SK-N-MC (cell line): ENCODE results near the gene DCHS2.

ENCODE experiments used
- DNase-seq: peaks from one replicate; pipeline ENCODE4 v3.0.0-alpha.2; 2011; ENCODE audit warnings: low read depth, low spot score
- H3K27ac ChIP-seq: fragments of 200-600 bp; sonication (generic); 2 replicates; pipeline ENCODE4 v1.5.1; 2016; ENCODE audit warnings: mixed run types
- H3K36me3 ChIP-seq: fragments of 200-600 bp; sonication (generic); 2 replicates; pipeline ENCODE4 v1.6.1; 2017; ENCODE audit warnings: antibody characterized with exemption, low read length, mixed read lengths; ENCODE audit not compliant: insufficient read depth
- H3K4me3 ChIP-seq: fragments of 200-600 bp; sonication (generic); 2 replicates; pipeline ENCODE4 v1.5.1; 2016
- H3K9ac ChIP-seq: fragments of 200-600 bp; sonication (generic); 2 replicates; pipeline ENCODE4 v1.8.0; 2017; ENCODE audit warnings: mixed run types, mixed read lengths; ENCODE audit not compliant: insufficient read length
- H3K9me3 ChIP-seq: fragments of 200-600 bp; sonication (generic); 2 replicates; pipeline ENCODE4 v1.6.1; 2017; ENCODE audit warnings: low read depth, mild to moderate bottlenecking, antibody characterized with exemption, low read length, moderate library complexity, mixed read lengths
- EZH2 ChIP-seq: fragments of 200-600 bp; sonication (generic); IDR thresholded peaks from one replicate; pipeline ENCODE4 v1.6.1; 2017; ENCODE audit warnings: antibody characterized with exemption
- FOXP2 ChIP-seq: optimal IDR thresholded peaks from 2 replicates; pipeline ENCODE3; 2011; ENCODE audit warnings: mild to moderate bottlenecking, moderate library complexity; ENCODE audit not compliant: insufficient read depth; ENCODE audit errors: extremely low read length, control extremely low read depth
- POLR2AphosphoS5 ChIP-seq: IDR thresholded peaks from 2 replicates; pipeline ENCODE4 v1.6.1; 2012; ENCODE audit warnings: mild to moderate bottlenecking, low read depth, low read length, borderline replicate concordance

Gene DCHS2

DNA sequence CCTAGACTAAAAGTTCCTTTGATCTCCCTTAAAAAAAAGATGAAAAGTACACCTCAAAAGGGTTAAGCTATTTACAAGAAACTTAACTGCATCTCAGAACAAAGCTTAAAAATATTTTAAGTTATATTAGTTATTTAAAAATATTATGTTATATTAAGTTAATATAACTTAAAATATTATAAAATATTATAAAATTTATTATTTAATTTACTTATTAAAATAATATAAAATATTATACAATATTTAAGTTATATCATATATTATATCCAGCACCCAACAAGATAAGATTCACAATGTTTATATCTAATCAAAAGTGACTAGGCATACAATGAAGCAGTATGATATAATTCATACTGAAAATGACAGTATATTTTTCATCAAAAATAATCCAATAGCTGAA lies 296.9 kb downstream of the DCHS2 start:
- no peak for DNase-seq
- TF ChIP-seq EZH2 (no peak), FOXP2 (no peak), POLR2AphosphoS5 (no peak)

DNA sequence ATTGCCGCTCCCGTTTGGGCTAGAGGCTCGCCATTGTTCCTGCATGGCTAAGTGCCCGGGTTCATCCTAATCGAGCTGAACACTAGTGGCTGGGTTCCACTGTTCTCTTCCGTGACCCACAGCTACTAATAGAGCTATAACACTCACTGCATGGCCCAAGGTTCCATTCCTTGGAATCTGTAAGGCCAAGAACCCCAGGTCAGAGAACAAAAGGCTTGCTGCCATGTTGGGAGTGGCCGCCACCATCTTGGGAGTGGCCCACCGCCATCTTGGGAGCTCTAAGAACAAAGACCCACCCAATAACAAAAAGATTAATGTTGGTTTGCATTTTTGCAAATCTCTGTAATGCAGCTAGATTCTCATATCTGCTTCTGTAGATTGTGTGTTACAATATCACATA lies 299.0 kb downstream of the DCHS2 start:
- Histone ChIP-seq H3K27ac (no peak overlapping the region), H3K9ac (no peak overlapping the region), H3K4me3 (no peak overlapping the region), H3K9me3 (no peaks in the 10 kb centered on the region), H3K36me3 (no peaks in the 10 kb centered on the region)
- no peak for TF ChIP-seq EZH2
- no peak for DNase-seq

More for the DNA sequence above, 296.9 kb downstream of the DCHS2 start:
- no peak overlapping the region for H3K9ac ChIP-seq
- no peak overlapping the region for H3K27ac ChIP-seq
- H3K9me3 ChIP-seq = no peaks in the 10 kb centered on the region
- no peaks in the 10 kb centered on the region for H3K36me3 ChIP-seq
- H3K4me3 ChIP-seq = no peak overlapping the region

DNA sequence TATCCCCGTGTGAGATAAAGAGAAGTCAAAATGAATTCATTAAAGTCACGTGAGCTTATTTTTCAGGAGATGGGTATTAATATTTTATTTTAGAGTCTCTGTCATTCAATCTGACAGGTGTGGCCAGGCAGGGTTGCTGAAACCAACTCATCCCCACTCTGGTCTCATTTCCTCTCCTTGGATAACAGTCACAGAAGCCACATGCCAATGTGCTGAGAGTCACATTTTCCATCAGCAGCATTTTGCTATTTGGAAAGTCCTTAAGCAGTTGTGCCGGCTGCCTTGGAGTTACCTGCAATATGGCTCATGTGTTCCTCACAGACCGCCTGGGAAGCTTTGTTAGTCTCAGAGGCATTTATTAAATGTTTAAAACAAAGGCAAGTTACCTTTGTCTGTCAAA lies 302.3 kb downstream of the DCHS2 start:
- TF ChIP-seq FOXP2 = no peak
- no peak for TF ChIP-seq EZH2
- TF ChIP-seq POLR2AphosphoS5 = no peak
- no peaks in the 10 kb centered on the region for H3K9me3 ChIP-seq
- no peaks in the 10 kb centered on the region for H3K36me3 ChIP-seq
- H3K9ac ChIP-seq = no peak overlapping the region
- H3K27ac ChIP-seq = no peak overlapping the region
- DNase-seq = no peak
- no peak overlapping the region for H3K4me3 ChIP-seq

DNA sequence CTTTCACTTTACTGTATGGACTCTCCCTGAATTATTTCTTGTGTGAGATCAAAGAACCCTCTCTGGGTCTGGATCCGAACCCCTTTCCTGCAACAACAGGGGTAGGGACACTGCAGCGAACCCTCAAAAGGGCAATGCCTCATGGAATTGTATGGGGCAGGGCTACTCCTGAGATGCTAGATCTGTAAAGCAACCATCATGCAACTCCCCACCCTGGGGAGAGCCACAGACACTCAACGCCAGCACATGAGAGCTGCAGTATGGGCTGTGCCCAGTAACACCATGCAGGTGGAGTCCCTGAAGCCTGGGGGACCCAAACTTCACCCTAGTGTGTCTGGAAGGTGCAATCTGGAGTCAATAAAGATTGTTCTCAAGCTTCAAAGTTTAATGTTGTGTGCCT lies 304.7 kb downstream of the DCHS2 start:
- TF ChIP-seq FOXP2 (no peak), POLR2AphosphoS5 (no peak), EZH2 (no peak)
- H3K9me3 ChIP-seq = no peaks in the 10 kb centered on the region

DNA sequence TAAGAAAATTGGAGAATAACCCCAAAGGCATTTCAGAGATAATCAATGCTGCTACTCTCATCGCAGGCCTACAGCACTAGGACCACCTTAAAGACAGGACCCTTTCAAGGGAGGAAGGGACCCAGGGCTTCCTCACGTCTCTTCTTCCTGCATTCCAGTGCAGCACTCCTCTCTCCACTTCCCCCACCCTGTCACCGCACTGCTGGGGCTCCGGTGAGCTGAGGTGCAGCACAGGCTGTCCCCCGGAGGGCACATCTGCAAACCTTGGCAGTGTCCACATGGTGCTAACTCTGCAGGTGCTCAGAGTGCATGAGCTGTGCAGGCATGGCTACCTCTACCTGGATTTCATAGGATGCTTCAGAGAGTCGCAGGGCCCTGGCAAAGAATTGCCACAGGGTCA lies 305.6 kb downstream of the DCHS2 start:
- TF ChIP-seq FOXP2 = no peak
- no peak for TF ChIP-seq POLR2AphosphoS5
- TF ChIP-seq EZH2 = no peak
- no peak overlapping the region for H3K27ac ChIP-seq
- DNase-seq = no peak
- no peaks in the 10 kb centered on the region for H3K9me3 ChIP-seq
- no peak overlapping the region for H3K4me3 ChIP-seq
- no peaks in the 10 kb centered on the region for H3K36me3 ChIP-seq
- H3K9ac ChIP-seq = no peak overlapping the region

More for the DNA sequence above, 304.7 kb downstream of the DCHS2 start:
- H3K27ac ChIP-seq = no peak overlapping the region
- H3K9ac ChIP-seq = no peak overlapping the region
- no peak for DNase-seq
- H3K36me3 ChIP-seq = no peaks in the 10 kb centered on the region
- no peak overlapping the region for H3K4me3 ChIP-seq

DNA sequence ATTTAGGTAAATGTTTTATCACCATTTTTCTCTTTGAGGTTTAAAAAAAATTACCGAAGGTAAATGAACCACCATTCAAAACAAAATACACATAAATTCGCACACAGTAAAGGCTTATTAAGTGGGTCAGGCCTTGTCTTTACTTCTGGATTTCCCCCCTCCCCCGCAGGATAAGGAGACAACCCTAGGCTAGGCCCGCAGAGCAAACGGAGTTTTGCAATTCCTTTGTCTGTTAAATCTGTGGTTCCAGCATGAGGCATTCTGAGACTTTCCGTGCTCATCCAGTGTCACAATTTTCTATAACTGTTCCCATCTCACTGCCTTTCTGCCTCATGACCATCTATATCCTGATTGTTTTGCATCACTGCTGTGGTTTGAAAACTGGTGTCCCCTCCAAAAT lies 307.4 kb downstream of the DCHS2 start:
- Histone ChIP-seq H3K9me3 (no peaks in the 10 kb centered on the region), H3K4me3 (no peak overlapping the region), H3K9ac (no peak overlapping the region), H3K27ac (no peak overlapping the region), H3K36me3 (no peaks in the 10 kb centered on the region)
- TF ChIP-seq EZH2 = no peak
- TF ChIP-seq FOXP2 = no peak
- TF ChIP-seq POLR2AphosphoS5 = no peak
- DNase-seq = no peak

DNA sequence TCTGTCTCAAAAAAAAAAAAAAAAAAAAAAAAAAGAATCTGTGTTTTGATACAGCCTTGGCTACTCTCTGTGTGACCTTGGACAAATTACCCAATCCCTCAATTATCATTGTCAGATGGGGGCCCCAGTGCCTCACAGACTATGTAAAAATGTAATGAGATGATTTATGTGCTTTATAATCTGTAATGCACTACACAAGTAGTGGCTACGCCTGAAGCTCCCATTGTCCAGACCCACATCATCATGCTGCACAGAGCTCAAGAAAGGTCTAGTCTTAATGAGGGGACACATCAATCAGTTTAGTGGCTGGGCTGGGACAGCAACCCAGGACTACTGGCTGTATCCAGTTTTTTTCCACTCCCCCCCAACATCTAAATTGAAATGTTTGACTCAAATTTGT lies 308.3 kb downstream of the DCHS2 start:
- TF ChIP-seq EZH2 = no peak
- no peak for TF ChIP-seq POLR2AphosphoS5
- TF ChIP-seq FOXP2 = no peak
- Histone ChIP-seq H3K9me3 (no peaks in the 10 kb centered on the region), H3K4me3 (no peak overlapping the region), H3K9ac (no peak overlapping the region), H3K27ac (no peak overlapping the region), H3K36me3 (no peaks in the 10 kb centered on the region)
- no peak for DNase-seq
